GM19328 (cell line): Measurements from ENCODE around the gene ABLIM1.
A peak's percentile ranks its signal among the peaks of the same experiment; 100 is the strongest.

Source experiments
- ATAC-seq: cut with Tn5 transposase; IDR thresholded peaks from one replicate; pipeline ENCODE4 v1.9.1; 2021; ENCODE audit warnings: mild to moderate bottlenecking, moderate library complexity; ENCODE audit not compliant: unreplicated experiment

ABLIM1 gene

DNA sequence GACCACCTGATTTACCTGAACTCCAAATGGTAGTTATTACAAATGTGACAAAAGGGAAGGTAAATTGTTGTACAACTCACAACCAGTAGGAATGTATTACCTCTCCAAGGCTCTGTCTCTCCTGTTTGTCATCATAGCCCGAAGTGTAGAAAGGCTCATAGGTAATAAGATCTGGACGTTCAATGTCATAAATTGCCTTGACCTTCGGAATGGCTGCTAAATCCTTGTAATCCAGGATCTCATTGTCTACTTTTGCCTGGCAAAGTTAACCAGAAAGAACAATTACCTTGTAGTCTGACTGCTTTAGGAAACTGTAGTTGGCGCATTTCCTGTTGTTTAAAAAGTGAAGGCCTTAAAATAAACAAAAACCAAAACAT is 185.2 kb downstream of the ABLIM1 start:
- no peak for ATAC-seq

- ATAC-seq, result no peak
Observed at GRCh38 chr10:114471906-114472876, 185.9 kb downstream of the ABLIM1 start.

- peak; percentile 89 for ATAC-seq
Observed at GRCh38 chr10:114470956-114471905, 186.8 kb downstream of the ABLIM1 start.

- no peak for ATAC-seq
Observed at GRCh38 chr10:114470361-114470760, 187.7 kb downstream of the ABLIM1 start.

DNA sequence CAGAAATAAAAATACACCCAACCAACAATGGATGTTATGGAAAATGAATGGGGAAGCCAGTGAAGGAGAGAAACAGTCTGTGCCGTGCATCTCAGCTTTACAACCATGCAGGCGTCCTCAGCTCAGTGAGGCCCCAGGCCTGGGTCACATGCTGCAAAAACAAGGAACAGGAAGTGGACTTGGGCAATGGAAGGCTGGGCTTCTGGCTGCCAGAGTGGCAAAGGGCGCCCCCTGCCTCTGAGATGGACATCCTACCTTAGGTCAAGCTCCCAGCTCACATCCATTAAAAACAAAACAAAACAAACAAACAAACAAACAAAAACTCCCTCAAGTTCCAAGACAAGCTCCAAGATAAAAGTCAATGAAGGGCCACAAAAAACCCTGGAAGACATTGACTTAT is 199.1 kb downstream of the ABLIM1 start:
- no peak for ATAC-seq

DNA sequence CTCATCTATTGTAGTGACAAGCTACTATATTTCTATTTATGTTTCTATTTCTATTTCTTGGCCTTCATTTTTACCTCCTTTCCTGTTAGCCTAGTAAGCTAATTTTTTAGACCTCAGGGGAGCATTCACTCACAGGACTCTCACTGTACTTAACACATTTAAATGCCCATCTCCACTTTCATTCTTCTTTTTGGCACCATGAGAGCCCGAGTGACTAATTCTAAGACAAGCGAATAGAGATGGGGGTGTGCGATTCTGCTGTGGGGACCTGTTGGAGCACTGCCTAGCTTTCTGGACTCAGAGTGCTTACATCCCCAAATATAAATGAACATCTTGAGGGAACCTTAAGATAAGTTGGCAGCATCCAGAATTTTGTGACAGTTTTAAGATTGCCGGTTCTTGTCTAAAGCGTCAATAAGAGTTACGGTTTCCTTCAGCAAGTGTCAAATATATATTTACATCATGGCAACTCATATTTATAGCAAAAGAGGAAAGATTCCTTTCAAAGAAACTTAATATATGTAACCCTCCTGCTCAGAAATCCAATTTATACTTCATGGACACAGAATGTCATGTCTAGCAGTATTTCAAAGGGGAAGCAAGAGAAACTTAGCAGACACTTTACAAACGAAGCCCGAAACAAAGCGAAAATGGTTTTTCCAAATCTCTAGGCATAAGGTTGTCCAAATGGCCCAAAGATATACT is 199.7 kb downstream of the ABLIM1 start:
- ATAC-seq, result no peak

GRCh38 chr10:114453576-114453975 is 204.5 kb downstream of the ABLIM1 start:
- no peak for ATAC-seq

DNA sequence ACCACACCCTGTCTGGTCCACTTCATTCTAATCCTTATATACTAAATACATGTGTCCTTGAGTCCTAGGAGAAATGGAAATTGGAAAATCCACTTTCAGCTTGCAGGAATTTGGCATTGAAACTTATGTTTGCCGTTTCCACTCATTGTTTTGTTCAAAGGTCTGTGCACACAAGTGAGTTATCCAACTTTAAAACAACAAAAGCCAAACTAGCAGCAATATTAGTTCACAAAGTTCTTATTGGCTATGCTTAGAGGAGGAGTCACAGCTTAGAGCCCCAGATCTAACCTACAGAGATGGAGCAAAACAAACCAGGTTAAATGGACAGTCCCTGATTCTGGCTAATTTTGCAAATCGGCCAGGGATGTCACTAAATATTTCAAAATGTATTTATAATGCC is 209.2 kb downstream of the ABLIM1 start:
- no peak for ATAC-seq

GRCh38 chr10:114445332-114445731 is 212.7 kb downstream of the ABLIM1 start:
- no peak for ATAC-seq

DNA sequence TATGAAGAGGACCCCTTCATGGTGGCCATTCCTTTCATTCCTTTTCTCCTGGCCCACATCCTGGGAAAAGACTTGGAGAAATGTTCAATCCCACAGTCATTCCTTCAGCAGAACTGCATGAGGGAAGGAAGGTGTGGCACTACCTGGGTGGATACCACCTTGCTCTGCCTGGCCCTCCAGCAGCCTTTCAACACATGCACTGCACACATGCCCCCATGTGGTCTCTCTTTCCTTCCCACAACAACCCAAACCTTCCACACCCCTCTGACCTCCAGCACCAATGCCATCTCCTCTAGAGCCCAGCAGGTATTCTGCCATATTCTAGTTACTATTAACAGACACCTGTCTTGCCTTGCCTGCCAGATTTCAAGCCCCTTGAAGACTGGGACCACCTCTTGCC is 213.3 kb downstream of the ABLIM1 start:
- no peak for ATAC-seq

DNA sequence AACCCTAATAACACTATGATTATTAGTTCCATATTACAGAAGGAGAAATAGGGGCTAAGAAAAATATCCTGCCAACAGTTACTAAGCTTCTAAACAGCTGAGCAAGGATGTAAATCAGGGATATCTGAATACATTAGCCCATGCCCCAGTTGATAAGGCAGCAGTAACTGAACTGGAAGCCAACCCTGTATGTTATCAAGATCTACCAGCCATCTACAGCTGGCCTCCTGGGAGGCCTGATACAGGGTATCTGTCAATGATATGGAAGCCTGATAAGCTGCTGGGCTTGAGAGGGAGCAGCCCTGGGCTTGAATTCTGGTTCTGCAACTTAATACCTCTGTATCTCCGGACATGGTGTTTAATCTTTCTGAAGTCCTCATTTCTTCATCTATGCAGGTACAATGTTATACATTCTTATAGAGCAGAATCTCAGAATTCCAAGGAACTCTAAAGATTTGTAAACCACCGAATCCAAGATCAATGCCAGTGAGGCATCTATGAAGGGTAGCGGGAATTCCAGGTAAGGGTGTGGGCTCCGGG is 215.9 kb downstream of the ABLIM1 start:
- ATAC-seq, result no peak

GRCh38 chr10:114441107-114441506 is 217.0 kb downstream of the ABLIM1 start:
- ATAC-seq, result no peak

- ATAC-seq, result no peak
Observed at GRCh38 chr10:114437473-114438292, 220.4 kb downstream of the ABLIM1 start.

DNA sequence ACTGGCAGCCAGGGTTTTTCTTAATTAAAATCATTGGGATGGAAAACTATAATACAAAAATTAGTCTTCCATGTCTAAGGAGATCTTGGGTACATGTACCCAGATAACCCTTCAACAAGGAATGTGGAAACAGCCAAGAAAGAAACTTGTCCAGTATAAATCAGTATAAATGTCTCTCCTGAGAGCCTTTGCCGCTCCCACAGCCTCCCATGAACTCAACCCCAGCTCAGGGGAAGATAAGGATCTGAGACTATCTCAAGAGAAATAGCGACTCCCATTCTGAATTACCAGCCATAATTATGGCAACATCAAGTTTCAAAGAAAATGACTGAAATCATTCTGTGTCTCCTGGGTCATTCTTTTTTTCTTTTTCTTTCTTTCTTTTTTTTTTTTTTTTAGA is 221.1 kb downstream of the ABLIM1 start:
- ATAC-seq, result no peak

GRCh38 chr10:114432566-114433093 is 225.4 kb downstream of the ABLIM1 start:
- no peak for ATAC-seq

DNA sequence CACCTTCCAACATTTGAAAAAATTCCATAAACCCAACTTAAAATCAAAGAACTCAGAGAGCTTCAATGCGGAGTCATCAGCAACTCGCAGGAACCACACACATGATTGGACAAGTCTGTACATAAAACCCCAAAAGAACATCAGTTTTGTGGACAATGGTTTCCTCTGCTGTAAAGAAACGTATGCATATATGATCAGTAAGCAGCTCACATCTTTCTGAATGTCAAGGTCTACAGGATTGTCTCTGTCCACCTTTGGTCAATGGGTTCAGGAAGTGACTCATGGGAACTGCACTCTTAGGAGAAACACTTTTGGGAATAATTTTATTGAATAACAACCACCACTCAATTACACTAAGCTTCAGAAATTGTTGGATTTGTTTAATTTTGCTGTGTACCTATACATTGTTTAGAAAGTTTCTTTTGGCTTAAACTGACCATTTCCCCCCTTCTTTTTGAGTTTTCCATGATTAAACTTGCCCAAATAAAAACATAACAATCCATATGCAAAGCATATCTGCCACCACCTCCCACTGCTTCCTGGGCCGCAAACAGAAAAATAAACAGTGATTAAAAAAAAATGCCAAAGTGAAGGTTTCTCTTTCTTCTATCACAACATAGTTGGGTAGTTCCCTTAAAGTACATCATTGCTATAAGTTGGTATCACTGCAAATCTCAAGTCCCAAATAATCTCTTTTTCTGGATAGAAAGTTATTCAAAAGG is 226.5 kb downstream of the ABLIM1 start:
- no peak for ATAC-seq

- ATAC-seq, result no peak
Observed at GRCh38 chr10:114430688-114431413, 227.2 kb downstream of the ABLIM1 start.
